ENCODE measurements around the gene MDN1. TPM values are rescaled to one million over a fixed set of nuclear protein-coding genes. Genes with fewer than 3 reads are reported as not detected.
A peak's percentile ranks its signal among the peaks of the same experiment; 100 is the strongest.

Gene MDN1
- 10 to 100 TPM; 26.2 to 53.3 TPM for total RNA-seq

GRCh38 chr6:89819336-89820130, at the start of gene MDN1:
Gene MDN1, minus strand, starts transcription at chr6:89819794. Its CDS starts 187 bp downstream, at chr6:89819607.
- Histone ChIP-seq H3K36me3 (no peaks in the 10 kb centered on the region), H3K9me3 (no peaks in the 10 kb centered on the region), H3K27ac (peak within 1 kb of the TSS; percentile 89 to 90), H3K4me3 (peak within 1 kb of the TSS; percentile 81 to 88), H3K27me3 (replicated peaks; ENCODE audit: insufficient read depth) (no peaks in the 10 kb centered on the region), H3K4me1 (replicated peaks) (no peaks in the 10 kb centered on the region)
- under 1% methylated on average over 63 of the region's 65 CpGs for WGBS
- DNase-seq (ENCODE audit: low spot score), result peak; percentile 87
- TF ChIP-seq POLR2AphosphoS5 (IDR thresholded peaks at IDR 0.05) (peak; percentile 98), CTCF (IDR thresholded peaks at IDR 0.05) (peak in 1 of 4 experiments; percentile 12), POLR2A (IDR thresholded peaks at IDR 0.05) (peak; percentile 72)
- intact Hi-C loops (cut with DNase I), result no loop called here

- intact Hi-C loops (cut with DNase I), result no loop called here
- WGBS, result 95% methylated on average over 6 of the region's 6 CpGs
- H3K27me3 ChIP-seq (replicated peaks; ENCODE audit: insufficient read depth), result no peaks in the 10 kb centered on the region
- no peak for TF ChIP-seq CTCF (IDR thresholded peaks at IDR 0.05)
- no peak for TF ChIP-seq POLR2AphosphoS5 (IDR thresholded peaks at IDR 0.05)
- TF ChIP-seq POLR2A (IDR thresholded peaks at IDR 0.05), result no peak
- DNase-seq (ENCODE audit: low spot score), result no peak
- no peaks in the 10 kb centered on the region for H3K9me3 ChIP-seq
- no peaks in the 10 kb centered on the region for H3K4me1 ChIP-seq (replicated peaks)
- no peak overlapping the region for H3K4me3 ChIP-seq
- no peak overlapping the region for H3K27ac ChIP-seq
- no peaks in the 10 kb centered on the region for H3K36me3 ChIP-seq
These were observed 46.6 kb upstream of the MDN1 start for GRCh38 chr6:89866024-89866678.

GRCh38 chr6:89862698-89863097, 43.1 kb upstream of the MDN1 start:
- Histone ChIP-seq H3K9me3 (no peaks in the 10 kb centered on the region), H3K27ac (no peak overlapping the region), H3K4me1 (replicated peaks) (no peaks in the 10 kb centered on the region), H3K4me3 (no peak overlapping the region), H3K27me3 (replicated peaks; ENCODE audit: insufficient read depth) (no peaks in the 10 kb centered on the region), H3K36me3 (no peaks in the 10 kb centered on the region)
- 93% methylated on average over 2 of the region's 2 CpGs for WGBS
- intact Hi-C loops (cut with DNase I), result no loop called here
- TF ChIP-seq CTCF (IDR thresholded peaks at IDR 0.05) (no peak), POLR2A (IDR thresholded peaks at IDR 0.05) (no peak), POLR2AphosphoS5 (IDR thresholded peaks at IDR 0.05) (no peak)
- no peak for DNase-seq (ENCODE audit: low spot score)

GRCh38 chr6:89862273-89862672, 42.7 kb upstream of the MDN1 start:
- no peak overlapping the region for H3K4me3 ChIP-seq
- no peaks in the 10 kb centered on the region for H3K27me3 ChIP-seq (replicated peaks; ENCODE audit: insufficient read depth)
- no peak for DNase-seq (ENCODE audit: low spot score)
- no peak overlapping the region for H3K27ac ChIP-seq
- no peaks in the 10 kb centered on the region for H3K4me1 ChIP-seq (replicated peaks)
- no peaks in the 10 kb centered on the region for H3K36me3 ChIP-seq
- no peaks in the 10 kb centered on the region for H3K9me3 ChIP-seq
- intact Hi-C loops (cut with DNase I), result no loop called here
- no peak for TF ChIP-seq POLR2AphosphoS5 (IDR thresholded peaks at IDR 0.05)
- TF ChIP-seq POLR2A (IDR thresholded peaks at IDR 0.05), result no peak
- TF ChIP-seq CTCF (IDR thresholded peaks at IDR 0.05), result no peak
- whole genome bisulfite sequencing, result 92% methylated on average over 5 of the region's 5 CpGs
